Right lobe of liver (tissue), 4 donors: ENCODE measurements around the gene CDX2.

Source experiments
- POLR2A ChIP-seq: fragments of 450-650 bp; IDR thresholded peaks from one replicate; pipeline ENCODE4 v1.6.1; 2017; ENCODE audit warnings: antibody characterized with exemption, mild to moderate bottlenecking
- TF ChIP-seq, protein P1 (sequence below), 4 donors: fragments of 200-600 bp in 3 of 4; fragments of 450-650 bp in 1 of 4; IDR thresholded peaks; one replicate each; pipeline versions ENCODE4 v1.5.1 to v1.8.0; 2016 to 2022; ENCODE audit warnings: antibody characterized with exemption in 4 of 4, mild to moderate bottlenecking in 2 of 4
- donor health status: DM: no; HTN: no; CAD: no.
- donor health status: DM: no; HTN: no; CAD: no.
- donor health status: DM: no; HTN: yes; CAD: no.

DNA sequence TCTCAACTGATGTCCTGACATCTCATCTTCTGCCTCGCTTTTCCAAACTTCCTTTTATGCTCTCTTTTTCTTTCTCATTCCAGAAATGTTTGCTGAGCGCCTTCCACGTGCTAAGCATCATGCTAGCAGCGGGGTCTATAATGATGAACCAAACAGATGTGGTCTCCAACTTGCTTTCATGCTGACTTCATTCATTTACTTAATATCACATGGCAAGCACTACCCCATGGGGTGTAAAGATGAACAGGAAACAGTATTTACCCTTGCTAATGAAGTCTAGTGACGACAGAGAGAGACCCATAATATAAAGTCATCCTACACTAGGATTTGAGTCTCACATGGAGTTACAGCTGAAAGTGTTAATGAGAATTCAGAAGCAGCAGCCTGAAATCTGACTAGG is 40.9 kb upstream of the CDX2 start:
- TF ChIP-seq, protein P1, sequence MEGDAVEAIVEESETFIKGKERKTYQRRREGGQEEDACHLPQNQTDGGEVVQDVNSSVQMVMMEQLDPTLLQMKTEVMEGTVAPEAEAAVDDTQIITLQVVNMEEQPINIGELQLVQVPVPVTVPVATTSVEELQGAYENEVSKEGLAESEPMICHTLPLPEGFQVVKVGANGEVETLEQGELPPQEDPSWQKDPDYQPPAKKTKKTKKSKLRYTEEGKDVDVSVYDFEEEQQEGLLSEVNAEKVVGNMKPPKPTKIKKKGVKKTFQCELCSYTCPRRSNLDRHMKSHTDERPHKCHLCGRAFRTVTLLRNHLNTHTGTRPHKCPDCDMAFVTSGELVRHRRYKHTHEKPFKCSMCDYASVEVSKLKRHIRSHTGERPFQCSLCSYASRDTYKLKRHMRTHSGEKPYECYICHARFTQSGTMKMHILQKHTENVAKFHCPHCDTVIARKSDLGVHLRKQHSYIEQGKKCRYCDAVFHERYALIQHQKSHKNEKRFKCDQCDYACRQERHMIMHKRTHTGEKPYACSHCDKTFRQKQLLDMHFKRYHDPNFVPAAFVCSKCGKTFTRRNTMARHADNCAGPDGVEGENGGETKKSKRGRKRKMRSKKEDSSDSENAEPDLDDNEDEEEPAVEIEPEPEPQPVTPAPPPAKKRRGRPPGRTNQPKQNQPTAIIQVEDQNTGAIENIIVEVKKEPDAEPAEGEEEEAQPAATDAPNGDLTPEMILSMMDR (IDR thresholded peaks at IDR 0.05), result no peak
- TF ChIP-seq POLR2A, result no peak
